Nephron progenitor cell (in vitro differentiated cells): ENCODE measurements around the gene CREB5.
A peak's percentile ranks its signal among the peaks of the same experiment; 100 is the strongest.

Experiments
- DNase-seq: peaks from one replicate; pipeline ENCODE4 v3.0.0; 2021
- H3K27ac Mint-ChIP-seq: 2 replicates; pipeline ENCODE4 v1.8.0; 2021; ENCODE audit warnings: mild to moderate bottlenecking, moderate library complexity, mixed read lengths
- H3K27me3 Mint-ChIP-seq: 2 replicates; pipeline ENCODE4 v1.8.0; 2021; ENCODE audit warnings: mild to moderate bottlenecking, low read depth, mixed read lengths; ENCODE audit not compliant: poor library complexity
- H3K36me3 Mint-ChIP-seq: 2 replicates; pipeline ENCODE4 v1.8.0; 2021; ENCODE audit warnings: low read depth, mixed read lengths
- H3K4me1 Mint-ChIP-seq: 2 replicates; pipeline ENCODE4 v1.8.0; 2021; ENCODE audit warnings: mixed read lengths
- H3K4me3 Mint-ChIP-seq: 2 replicates; pipeline ENCODE4 v1.8.0; 2021; ENCODE audit warnings: mild to moderate bottlenecking, moderate library complexity, mixed read lengths
- H3K9me3 Mint-ChIP-seq: 2 replicates; pipeline ENCODE4 v1.8.0; 2021; ENCODE audit warnings: mild to moderate bottlenecking, moderate library complexity, mixed read lengths
- TF ChIP-seq, protein P1 (sequence below): fragments of 200-600 bp; sonication (generic); IDR thresholded peaks from 2 replicates; pipeline ENCODE4 v1.5.0; 2021; ENCODE audit warnings: antibody characterized with exemption

The CREB5 gene

DNA sequence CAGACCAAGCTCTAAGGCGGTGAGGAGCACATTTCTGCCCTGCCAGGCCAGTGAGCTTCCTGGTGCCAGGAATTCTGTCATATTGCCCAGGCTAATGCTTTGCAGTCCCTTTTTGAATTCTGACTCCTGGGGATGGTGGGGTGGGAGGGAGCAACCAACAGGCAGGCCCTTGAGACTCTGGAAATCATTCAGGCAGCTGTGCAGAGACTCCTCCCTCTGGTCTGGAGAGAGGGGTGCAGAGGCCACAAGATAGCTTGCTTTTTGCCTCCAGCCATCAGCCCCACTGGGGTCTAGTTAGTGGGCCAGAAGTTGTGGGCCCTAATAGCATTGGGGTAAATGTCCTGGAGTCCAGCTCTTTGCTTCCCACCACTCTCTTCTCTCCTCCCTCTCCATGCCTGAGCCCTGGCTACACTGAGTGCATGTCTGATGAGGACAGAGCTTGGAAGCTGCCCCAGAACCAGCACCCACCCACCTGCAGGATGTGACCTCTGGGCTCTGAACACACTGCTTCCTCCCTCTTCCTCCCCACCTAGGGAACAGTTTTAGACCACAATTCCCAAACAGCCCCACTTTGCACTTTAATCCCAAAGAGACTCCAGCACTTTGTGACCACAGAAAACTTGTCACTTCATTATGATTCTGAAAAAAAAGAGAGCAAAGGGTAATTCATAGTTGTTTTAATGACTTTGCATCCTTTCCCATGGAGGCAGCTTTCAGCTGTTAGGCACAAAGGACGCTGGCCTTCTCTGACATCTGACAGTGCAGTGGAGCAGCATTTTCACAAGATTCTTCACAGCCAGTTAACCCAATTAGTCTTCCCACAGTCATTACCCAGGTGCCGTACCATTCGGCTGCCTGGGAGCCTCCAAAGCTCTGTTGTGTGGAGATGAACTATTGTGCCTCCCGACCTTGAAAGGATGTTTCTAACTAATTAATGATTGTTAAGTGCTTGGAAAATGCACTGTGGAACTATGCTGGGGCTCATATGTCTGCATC, 283.3 kb downstream of the CREB5 start:
- Mint-ChIP-seq H3K9me3 (no peaks in the 10 kb centered on the region), H3K27me3 (peaks cover 3% of the 10 kb centered on the region), H3K36me3 (no peaks in the 10 kb centered on the region), H3K4me3 (peak overlapping the region; percentile 36), H3K27ac (peak overlapping the region; percentile 76), H3K4me1 (peaks cover 76% of the 10 kb centered on the region)
- DNase-seq, result no peak
- TF ChIP-seq, protein P1, sequence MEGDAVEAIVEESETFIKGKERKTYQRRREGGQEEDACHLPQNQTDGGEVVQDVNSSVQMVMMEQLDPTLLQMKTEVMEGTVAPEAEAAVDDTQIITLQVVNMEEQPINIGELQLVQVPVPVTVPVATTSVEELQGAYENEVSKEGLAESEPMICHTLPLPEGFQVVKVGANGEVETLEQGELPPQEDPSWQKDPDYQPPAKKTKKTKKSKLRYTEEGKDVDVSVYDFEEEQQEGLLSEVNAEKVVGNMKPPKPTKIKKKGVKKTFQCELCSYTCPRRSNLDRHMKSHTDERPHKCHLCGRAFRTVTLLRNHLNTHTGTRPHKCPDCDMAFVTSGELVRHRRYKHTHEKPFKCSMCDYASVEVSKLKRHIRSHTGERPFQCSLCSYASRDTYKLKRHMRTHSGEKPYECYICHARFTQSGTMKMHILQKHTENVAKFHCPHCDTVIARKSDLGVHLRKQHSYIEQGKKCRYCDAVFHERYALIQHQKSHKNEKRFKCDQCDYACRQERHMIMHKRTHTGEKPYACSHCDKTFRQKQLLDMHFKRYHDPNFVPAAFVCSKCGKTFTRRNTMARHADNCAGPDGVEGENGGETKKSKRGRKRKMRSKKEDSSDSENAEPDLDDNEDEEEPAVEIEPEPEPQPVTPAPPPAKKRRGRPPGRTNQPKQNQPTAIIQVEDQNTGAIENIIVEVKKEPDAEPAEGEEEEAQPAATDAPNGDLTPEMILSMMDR, result no peak

DNA sequence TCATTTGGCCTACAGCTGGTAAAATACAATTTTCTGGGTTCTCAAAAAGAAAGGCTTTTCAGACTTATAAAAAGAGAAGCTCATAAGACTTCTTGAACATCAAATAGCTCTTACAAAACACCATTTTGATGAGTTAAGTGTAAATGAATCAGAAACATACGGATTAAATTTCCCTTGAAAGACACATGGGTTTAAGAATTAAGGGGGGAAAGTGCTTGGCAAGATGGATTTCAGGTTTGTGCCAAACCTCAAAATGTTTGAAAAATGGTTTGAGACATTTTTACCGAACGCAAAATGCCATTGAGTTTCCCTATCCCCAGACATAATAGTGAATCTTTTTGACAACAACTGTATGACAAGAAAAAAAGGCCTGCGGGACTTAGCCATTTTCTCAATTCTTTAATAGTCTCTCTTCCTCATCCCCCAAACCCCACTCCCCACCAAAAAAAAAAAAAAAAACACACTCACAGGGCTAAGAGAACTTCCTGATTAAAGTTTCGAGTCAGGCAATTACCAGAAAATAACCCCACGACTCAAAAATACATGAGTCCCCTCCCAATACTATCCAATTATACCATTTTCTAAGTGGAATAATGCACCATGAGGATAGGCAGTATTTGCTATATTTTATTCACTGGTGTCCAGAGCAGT, 285.7 kb downstream of the CREB5 start:
- H3K9me3 Mint-ChIP-seq, result peaks cover 4% of the 10 kb centered on the region
- peaks cover 6% of the 10 kb centered on the region for H3K36me3 Mint-ChIP-seq
- H3K27me3 Mint-ChIP-seq, result peaks cover 3% of the 10 kb centered on the region
- no peak for DNase-seq
- H3K4me1 Mint-ChIP-seq, result peaks cover 74% of the 10 kb centered on the region
- TF ChIP-seq, protein P1, result no peak
- H3K4me3 Mint-ChIP-seq, result no peak overlapping the region
- no peak overlapping the region for H3K27ac Mint-ChIP-seq

DNA sequence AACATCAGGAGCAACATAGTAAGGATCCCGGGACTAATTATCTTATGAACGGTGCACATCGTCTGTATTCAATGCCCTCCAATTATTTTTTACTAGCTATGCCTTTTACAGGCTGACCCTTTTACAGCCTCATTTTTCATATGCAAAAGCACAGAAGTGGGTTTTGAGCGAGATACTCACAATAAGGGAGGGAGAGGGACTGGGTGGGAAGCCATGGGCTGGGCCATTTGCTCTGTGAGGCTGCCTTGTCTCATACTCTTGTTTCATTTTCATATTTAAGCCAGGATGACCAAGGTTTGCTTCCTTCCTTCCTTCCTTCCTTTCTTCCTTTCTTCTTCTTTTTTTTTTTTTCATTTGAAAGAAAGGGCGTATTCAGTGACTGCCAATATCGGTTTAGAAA, 286.5 kb downstream of the CREB5 start:
- DNase-seq, result no peak
- no peak overlapping the region for H3K27ac Mint-ChIP-seq

DNA sequence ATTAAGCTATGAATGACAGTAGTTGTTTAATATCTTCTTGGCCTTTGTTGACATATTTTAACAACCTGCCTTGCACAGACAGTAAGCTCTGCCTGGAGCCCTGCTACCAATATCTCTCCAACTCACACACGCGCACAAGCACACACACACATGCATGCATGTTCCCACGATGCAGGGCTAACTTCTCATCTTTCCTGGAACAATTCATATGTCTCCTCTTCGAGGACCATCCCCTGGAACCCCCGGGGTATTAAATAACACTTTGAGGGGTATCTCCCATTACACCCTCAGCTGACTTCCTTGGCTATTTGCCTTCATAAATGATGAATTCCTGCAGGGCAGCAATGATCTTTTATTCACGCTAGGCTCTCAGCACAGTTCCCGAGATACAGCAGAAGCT, 287.8 kb downstream of the CREB5 start:
- H3K36me3 Mint-ChIP-seq, result peaks cover 19% of the 10 kb centered on the region
- peak overlapping the region; percentile 71 for H3K27ac Mint-ChIP-seq
- H3K4me3 Mint-ChIP-seq, result no peak overlapping the region

More for the DNA sequence above, 286.5 kb downstream of the CREB5 start:
- H3K36me3 Mint-ChIP-seq, result peaks cover 9% of the 10 kb centered on the region
- peaks cover 5% of the 10 kb centered on the region for H3K9me3 Mint-ChIP-seq
- TF ChIP-seq, protein P1, result no peak
- H3K4me1 Mint-ChIP-seq, result peaks cover 70% of the 10 kb centered on the region
- H3K4me3 Mint-ChIP-seq, result no peak overlapping the region
- H3K27me3 Mint-ChIP-seq, result peaks cover 3% of the 10 kb centered on the region

DNA sequence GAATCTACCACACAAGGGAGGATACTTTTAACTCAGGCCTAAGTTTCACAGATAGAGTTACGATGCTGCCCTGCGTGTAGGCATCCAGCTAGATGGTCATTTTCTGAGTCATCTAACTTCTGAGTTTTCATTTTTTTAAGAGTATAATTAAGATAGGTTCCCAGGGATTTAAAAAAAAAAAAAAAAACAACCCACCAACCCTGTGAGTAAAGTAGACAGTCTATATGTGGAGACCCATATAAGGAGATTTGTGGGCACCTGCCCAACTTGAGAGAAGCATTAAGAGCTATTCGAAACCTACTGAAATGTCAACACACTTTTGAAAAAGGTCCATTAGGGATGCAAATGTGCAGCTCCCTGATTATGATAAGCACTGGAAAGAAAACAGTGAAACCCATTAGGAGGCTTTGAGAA, 288.5 kb downstream of the CREB5 start:
- Mint-ChIP-seq H3K4me1 (peaks cover 50% of the 10 kb centered on the region), H3K27ac (no peak overlapping the region)

More for the DNA sequence above, 287.8 kb downstream of the CREB5 start:
- H3K9me3 Mint-ChIP-seq, result peaks cover 14% of the 10 kb centered on the region
- DNase-seq, result no peak
- TF ChIP-seq, protein P1, result no peak
- peaks cover 7% of the 10 kb centered on the region for H3K27me3 Mint-ChIP-seq
- H3K4me1 Mint-ChIP-seq, result peaks cover 57% of the 10 kb centered on the region

More for the DNA sequence above, 288.5 kb downstream of the CREB5 start:
- TF ChIP-seq, protein P1, result no peak
- Mint-ChIP-seq H3K36me3 (peaks cover 19% of the 10 kb centered on the region), H3K4me3 (no peak overlapping the region), H3K9me3 (peaks cover 14% of the 10 kb centered on the region), H3K27me3 (peaks cover 7% of the 10 kb centered on the region)
- no peak for DNase-seq
